GM20000 (cell line): ENCODE results near the gene SYPL1.

Experiments
- DNase-seq: peaks from one replicate; pipeline ENCODE4 v3.0.0; 2012; ENCODE audit warnings: low spot score
- CTCF ChIP-seq: IDR thresholded peaks from 2 replicates; pipeline ENCODE4 v1.5.1; 2012; ENCODE audit warnings: mild to moderate bottlenecking, control low read depth; ENCODE audit errors: extremely low read depth, missing control alignments

SYPL1 gene

GRCh38 chr7:106089647-106090046, 22.5 kb downstream of the SYPL1 start:
- no peak for TF ChIP-seq CTCF
- no peak for DNase-seq

GRCh38 chr7:106088014-106088413, 24.1 kb downstream of the SYPL1 start:
- TF ChIP-seq CTCF: no peak
- no peak for DNase-seq

GRCh38 chr7:106086062-106086461, 26.1 kb downstream of the SYPL1 start:
- TF ChIP-seq CTCF: no peak
- DNase-seq: no peak

- DNase-seq: no peak
- TF ChIP-seq CTCF: no peak
Observed at GRCh38 chr7:106085015-106085414, 27.1 kb downstream of the SYPL1 start.

GRCh38 chr7:106083717-106084116, 28.4 kb downstream of the SYPL1 start:
- no peak for DNase-seq
- no peak for TF ChIP-seq CTCF

- no peak for TF ChIP-seq CTCF
- DNase-seq: no peak
Observed at GRCh38 chr7:106082087-106082854, 29.8 kb downstream of the SYPL1 start.

GRCh38 chr7:106080300-106080987, 31.7 kb downstream of the SYPL1 start:
- no peak for DNase-seq

More at GRCh38 chr7:106080300-106080987, 31.7 kb downstream of the SYPL1 start:
- no peak for TF ChIP-seq CTCF
